OCI-LY7 (cell line): ENCODE data around the gene ABHD17A. TPM values are rescaled to one million over a fixed set of nuclear protein-coding genes. Genes with fewer than 3 reads are reported as not detected.

Source experiments
- BruUV-seq: library from RNA; stranded (reverse); fragments of 400-500 nt; replicated peaks from 2 replicates; lab custom pipeline; 2021; lab: Mats Ljungman, UMichigan
- CTCF ChIA-PET: fragments of 300-600 bp; sonication (Branson Sonifier 250); formaldehyde crosslinking; loops from one replicate; lab custom pipeline; 2022; ENCODE audit warnings: antibody characterized with exemption; ENCODE audit not compliant: unreplicated experiment; lab: Charles Lee
- POLR2A ChIA-PET: fragments of 300-600 bp; sonication (Branson Sonifier 250); formaldehyde crosslinking; loops from one replicate; lab custom pipeline; 2022; ENCODE audit warnings: antibody characterized with exemption; lab: Charles Lee
- DNase-seq: peaks from one replicate; pipeline ENCODE4 v3.0.0-alpha.2; 2015; ENCODE audit warnings: low spot score
- H2AFZ ChIP-seq: fragments of 200-600 bp; sonication (generic), shearing (Covaris generic); 2 replicates; pipeline ENCODE4 v1.6.1; 2014; ENCODE audit warnings: mild to moderate bottlenecking, antibody characterized with exemption, low read length, moderate library complexity
- H3K27ac ChIP-seq: fragments of 200-600 bp; sonication (generic); 2 replicates; pipeline ENCODE4 v1.5.1; 2014; ENCODE audit warnings: mixed run types, low read depth, mild to moderate bottlenecking, moderate library complexity, low read length, inconsistent platforms; ENCODE audit not compliant: poor library complexity, severe bottlenecking
- H3K36me3 ChIP-seq: fragments of 200-600 bp; sonication (generic); 2 replicates; pipeline ENCODE4 v1.6.1; 2014; ENCODE audit warnings: mild to moderate bottlenecking, antibody characterized with exemption, low read length, moderate library complexity, mixed read lengths; ENCODE audit not compliant: insufficient read depth
- H3K4me1 ChIP-seq: fragments of 200-600 bp; sonication (generic); 2 replicates; pipeline ENCODE4 v1.5.1; 2014; ENCODE audit warnings: mild to moderate bottlenecking, low read length; ENCODE audit not compliant: insufficient read depth, poor library complexity, severe bottlenecking
- H3K4me2 ChIP-seq: fragments of 200-600 bp; sonication (generic); 2 replicates; pipeline ENCODE4 v1.6.1; 2014; ENCODE audit warnings: mild to moderate bottlenecking, low read length
- H3K4me3 ChIP-seq: fragments of 200-600 bp; sonication (generic); 2 replicates; pipeline ENCODE4 v1.5.1; 2014; ENCODE audit warnings: mild to moderate bottlenecking, low read depth, low read length; ENCODE audit not compliant: poor library complexity, severe bottlenecking
- H3K79me2 ChIP-seq: fragments of 200-600 bp; sonication (generic); 2 replicates; pipeline ENCODE4 v1.6.1; 2016; ENCODE audit warnings: low read depth, mild to moderate bottlenecking, low read length, moderate library complexity, mixed read lengths; ENCODE audit not compliant: insufficient read depth
- H3K9me2 ChIP-seq: fragments of 200-600 bp; sonication (generic); 2 replicates; pipeline ENCODE4 v1.6.1; 2016; ENCODE audit warnings: mild to moderate bottlenecking, low read length, mixed read lengths; ENCODE audit not compliant: insufficient read depth
- H3K9me3 ChIP-seq: fragments of 200-600 bp; sonication (generic); 2 replicates; pipeline ENCODE4 v1.6.1; 2014; ENCODE audit warnings: mild to moderate bottlenecking, mixed run types, low read length, mixed read lengths
- H4K20me1 ChIP-seq: fragments of 200-600 bp; sonication (generic); 2 replicates; pipeline ENCODE4 v1.6.1; 2014; ENCODE audit warnings: mild to moderate bottlenecking, antibody characterized with exemption, low read length, moderate library complexity, mixed read lengths; ENCODE audit not compliant: insufficient read depth
- CTCF ChIP-seq: fragments of 200-600 bp; sonication (generic); conservative IDR thresholded peaks from 2 replicates; pipeline ENCODE4 v1.5.1; 2014; ENCODE audit warnings: mild to moderate bottlenecking, antibody characterized with exemption, low read length, moderate library complexity, mixed read lengths
- EZH2phosphoT487 ChIP-seq: fragments of 200-600 bp; sonication (generic); IDR thresholded peaks from 2 replicates; pipeline ENCODE4 v1.6.1; 2018; ENCODE audit warnings: low read depth, borderline replicate concordance, mild to moderate bottlenecking, mixed run types, antibody characterized with exemption, low read length, moderate library complexity, mixed read lengths
- intact Hi-C: fragments of 100-400 bp; cut with micrococcal nuclease; formaldehyde crosslinking; loops from one replicate; pipeline ENCODE4 v1.10.0; 2022; ENCODE audit not compliant: unreplicated experiment
- total RNA-seq, 2 experiments: library from RNA; depleted of rRNA in 1 of 2; stranded (reverse); fragments of >200 nt in 1 of 2; shearing (Covaris generic) in 1 of 2; gene quantifications; 2 replicates each; pipeline ENCODE4 v1.2.3, GENCODE V29; 2014 to 2022

Gene ABHD17A
- total RNA-seq, 2 experiments from 2014 or later = 71.3 to 130 TPM

- intact Hi-C loops = no loop called here
- peaks cover 79% of the 10 kb centered on the region for H3K36me3 ChIP-seq
- no peak for DNase-seq
- H4K20me1 ChIP-seq = no peaks in the 10 kb centered on the region
- H3K27ac ChIP-seq = no peak overlapping the region
- TF ChIP-seq EZH2phosphoT487 (no peak), CTCF (no peak)
- H3K9me2 ChIP-seq = no peaks in the 10 kb centered on the region
- no peaks in the 10 kb centered on the region for H3K9me3 ChIP-seq
- POLR2A ChIA-PET = no interaction called here
- TSS peak; percentile 54 for BruUV-seq
- H3K79me2 ChIP-seq = no peaks in the 10 kb centered on the region
- H3K4me3 ChIP-seq = no peak overlapping the region
- no peaks in the 10 kb centered on the region for H3K4me1 ChIP-seq
- no peak overlapping the region for H2AFZ ChIP-seq
- CTCF ChIA-PET = interaction anchor here (0.7 kb wide), 1 partner anchor 10 kb away, joined by 4 read pairs; no protein-coding TSS in a partner anchor
- H3K4me2 ChIP-seq = no peak overlapping the region
These were observed 57.6 kb downstream of the ABHD17A start for GRCh38 chr19:1827566-1828278.

Other genes with a start within 250 kb of the ABHD17A start
- 413 and 518 TPM in 2 replicates for gene TCF3, start 232.9 kb downstream of the ABHD17A start, total RNA-seq (2014; rRNA removed; shearing (Covaris generic))
- 811 and 878 TPM in 2 replicates for gene TCF3, start 232.9 kb downstream of the ABHD17A start, total RNA-seq (2022)
- not detected in 2 replicates for gene ONECUT3, start 132.0 kb downstream of the ABHD17A start, total RNA-seq (2014; rRNA removed; shearing (Covaris generic))
- not detected in 2 replicates for gene ONECUT3, start 132.0 kb downstream of the ABHD17A start, total RNA-seq (2022)
- 5.9 and 7.4 TPM in 2 replicates for gene ATP8B3, start 73.2 kb downstream of the ABHD17A start, total RNA-seq (2014; rRNA removed; shearing (Covaris generic))
- 19.3 and 21.2 TPM in 2 replicates for gene ATP8B3, start 73.2 kb downstream of the ABHD17A start, total RNA-seq (2022)
- 13.9 and 24.0 TPM in 2 replicates for gene REXO1, start 37.0 kb downstream of the ABHD17A start, total RNA-seq (2014; rRNA removed; shearing (Covaris generic))
- 52.8 and 54.9 TPM in 2 replicates for gene REXO1, start 37.0 kb downstream of the ABHD17A start, total RNA-seq (2022)
- 9.4 and 9.6 TPM in 2 replicates for gene KLF16, start 21.9 kb downstream of the ABHD17A start, total RNA-seq (2014; rRNA removed; shearing (Covaris generic))
- gene KLF16, start 21.9 kb downstream of the ABHD17A start, total RNA-seq (2022) = 39.1 and 44.4 TPM in 2 replicates
- 5.6 and 7.9 TPM in 2 replicates for gene ADAT3, start 19.9 kb upstream of the ABHD17A start, total RNA-seq (2014; rRNA removed; shearing (Covaris generic))
- 13.1 and 16.4 TPM in 2 replicates for gene ADAT3, start 19.9 kb upstream of the ABHD17A start, total RNA-seq (2022)
- gene SCAMP4, start 19.9 kb upstream of the ABHD17A start, total RNA-seq (2014; rRNA removed; shearing (Covaris generic)) = 13.4 and 21.3 TPM in 2 replicates
- 46.4 and 49.9 TPM in 2 replicates for gene SCAMP4, start 19.9 kb upstream of the ABHD17A start, total RNA-seq (2022)
- 133 and 151 TPM in 2 replicates for gene CSNK1G2, start 55.7 kb upstream of the ABHD17A start, total RNA-seq (2014; rRNA removed; shearing (Covaris generic))
- 95.9 TPM in 2 replicates for gene CSNK1G2, start 55.7 kb upstream of the ABHD17A start, total RNA-seq (2022)
- gene BTBD2, start 130.2 kb upstream of the ABHD17A start, total RNA-seq (2014; rRNA removed; shearing (Covaris generic)) = 41.9 and 53.9 TPM in 2 replicates
- gene BTBD2, start 130.2 kb upstream of the ABHD17A start, total RNA-seq (2022) = 91.6 and 109 TPM in 2 replicates
- 97.0 and 115 TPM in 2 replicates for gene MKNK2, start 165.7 kb upstream of the ABHD17A start, total RNA-seq (2014; rRNA removed; shearing (Covaris generic))
- gene MKNK2, start 165.7 kb upstream of the ABHD17A start, total RNA-seq (2022) = 200 and 225 TPM in 2 replicates
- 41.7 and 54.6 TPM in 2 replicates for gene MOB3A, start 210.8 kb upstream of the ABHD17A start, total RNA-seq (2014; rRNA removed; shearing (Covaris generic))
- gene MOB3A, start 210.8 kb upstream of the ABHD17A start, total RNA-seq (2022) = 87.5 and 111 TPM in 2 replicates
- 11.2 and 12.9 TPM in 2 replicates for gene IZUMO4, start 211.4 kb upstream of the ABHD17A start, total RNA-seq (2014; rRNA removed; shearing (Covaris generic))
- gene IZUMO4, start 211.4 kb upstream of the ABHD17A start, total RNA-seq (2022) = 6.1 and 7.3 TPM in 2 replicates